Left hindlimb (tissue), 1 donor: Measurements from ENCODE around the gene HBG1.
"Not testable (repeated sequence)": the region's sequence is repeated elsewhere in the genome, so short reads cannot be mapped to it uniquely, and the experiment has no call there.

Experiments used
- DNase-seq: peaks from one replicate; pipeline ENCODE4 v3.0.0-alpha.2; 2018

Gene HBG1

GRCh38 chr11:5276697-5277096, 27.0 kb upstream of the HBG1 start:
- DNase-seq: no peak

- DNase-seq: no peak
Measured at GRCh38 chr11:5275369-5276110, 25.9 kb upstream of the HBG1 start.

DNA sequence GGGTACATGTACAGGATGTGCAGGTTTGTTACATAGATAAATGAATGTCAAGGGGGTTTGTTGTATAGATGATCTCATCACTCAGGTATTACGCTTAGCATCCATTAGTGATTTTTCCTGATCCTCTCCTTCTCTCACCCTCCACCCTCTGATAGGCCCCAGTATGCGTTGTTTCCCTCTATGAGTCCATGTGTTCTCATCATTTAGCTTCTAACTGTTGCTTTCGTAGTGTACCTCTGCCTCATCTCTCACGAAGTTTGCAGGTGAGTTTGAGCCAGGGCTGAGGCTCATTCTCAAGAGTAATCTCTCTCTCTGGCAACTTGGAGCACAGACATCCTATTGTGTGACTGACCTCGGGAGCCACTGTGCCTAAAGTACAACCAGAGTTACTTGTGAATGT, 24.7 kb upstream of the HBG1 start:
- no peak for DNase-seq

- no peak for DNase-seq
Measured at GRCh38 chr11:5272395-5273017, 22.8 kb upstream of the HBG1 start.

GRCh38 chr11:5269715-5270147, 20.1 kb upstream of the HBG1 start, which contains the start of gene HBE1:
Gene HBE1 (minus strand): TSS chr11:5269945. CDS start chr11:5269890, 55 bp downstream.
- DNase-seq: no peak

GRCh38 chr11:5267033-5267563, 17.4 kb upstream of the HBG1 start:
- DNase-seq: no peak

DNA sequence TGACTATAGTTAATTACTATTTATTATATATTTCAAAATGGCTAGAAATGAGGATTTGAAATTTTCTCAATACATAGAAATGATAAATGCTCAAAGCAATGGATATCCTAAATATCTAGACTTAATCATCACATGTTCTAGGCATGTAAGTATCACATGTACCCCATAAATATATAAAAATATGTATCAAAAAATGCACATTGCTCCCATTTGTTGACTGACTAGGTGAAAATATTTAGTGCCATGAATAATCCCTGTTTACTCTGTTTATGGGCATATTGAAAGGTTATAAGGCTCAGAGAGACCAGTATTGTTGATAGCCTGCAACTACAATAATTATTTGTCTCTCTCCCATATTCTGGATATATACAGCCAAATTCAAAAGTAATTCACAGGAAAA, 17.0 kb upstream of the HBG1 start:
- DNase-seq: no peak

- DNase-seq: no peak
Measured at GRCh38 chr11:5265832-5266231, 16.2 kb upstream of the HBG1 start.

DNA sequence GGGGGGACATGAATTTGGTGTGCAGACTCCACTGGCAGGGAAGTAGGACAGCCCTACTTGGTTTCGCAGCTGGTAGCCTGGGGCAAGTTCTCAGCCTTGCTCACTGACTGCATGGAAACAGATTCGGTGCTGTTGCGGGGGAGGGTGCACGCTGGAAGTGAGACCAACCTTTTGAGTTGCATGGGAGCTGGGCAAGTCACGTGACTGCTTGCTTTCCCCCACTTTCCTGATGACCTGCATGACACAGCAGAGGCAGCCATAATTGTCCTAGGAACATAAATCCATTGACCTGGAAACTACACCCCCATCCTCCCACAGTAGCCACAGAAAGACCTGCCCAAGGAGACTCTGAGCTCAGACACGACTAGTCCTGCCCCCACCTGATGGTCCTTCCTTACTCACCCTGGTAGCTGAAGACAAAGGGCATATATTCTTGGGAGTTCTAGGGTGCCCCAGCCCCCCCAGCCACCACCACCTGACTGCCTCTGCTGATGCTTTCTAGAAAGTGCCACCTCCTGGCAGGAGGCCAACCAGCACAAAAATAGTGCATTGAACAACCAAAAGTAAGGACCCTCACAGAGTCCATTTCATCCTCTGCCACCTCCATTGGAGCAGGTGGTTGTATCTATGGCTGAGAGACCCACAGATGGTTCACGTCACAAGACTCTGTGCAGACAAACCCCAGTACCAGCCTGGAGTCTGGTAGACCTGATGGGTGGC, 9.0 kb upstream of the HBG1 start:
- DNase-seq: no peak

- DNase-seq: no peak
Measured at GRCh38 chr11:5257296-5257695, 7.6 kb upstream of the HBG1 start.

DNA sequence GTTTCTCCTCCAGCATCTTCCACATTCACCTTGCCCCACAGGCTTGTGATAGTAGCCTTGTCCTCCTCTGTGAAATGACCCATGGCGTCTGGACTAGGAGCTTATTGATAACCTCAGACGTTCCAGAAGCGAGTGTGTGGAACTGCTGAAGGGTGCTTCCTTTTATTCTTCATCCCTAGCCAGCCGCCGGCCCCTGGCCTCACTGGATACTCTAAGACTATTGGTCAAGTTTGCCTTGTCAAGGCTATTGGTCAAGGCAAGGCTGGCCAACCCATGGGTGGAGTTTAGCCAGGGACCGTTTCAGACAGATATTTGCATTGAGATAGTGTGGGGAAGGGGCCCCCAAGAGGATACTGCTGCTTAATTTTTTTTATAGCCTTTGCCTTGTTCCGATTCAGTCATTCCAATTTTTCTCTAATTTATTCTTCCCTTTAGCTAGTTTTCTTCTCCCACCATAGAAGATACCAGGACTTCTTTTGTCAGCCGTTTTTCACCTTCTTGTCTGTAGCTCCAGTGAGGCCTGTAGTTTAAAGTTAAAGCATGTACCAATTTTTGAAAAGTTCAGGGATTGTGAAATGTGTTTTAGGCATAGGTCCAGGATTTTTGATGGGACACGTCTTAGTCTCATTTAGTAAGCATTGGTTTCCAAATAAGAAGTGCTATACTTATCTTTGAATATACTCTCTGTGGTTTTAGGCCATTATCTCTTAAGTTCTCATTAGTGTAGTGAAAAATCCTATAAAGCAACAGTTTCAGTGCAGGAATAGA, 5.2 kb upstream of the HBG1 start, which contains the start of gene HBG2:
Gene HBG2 (minus strand): TSS at position 136 of the 768 bp plus-strand sequence. CDS start 53 bp downstream, at position 83.
- DNase-seq: not testable (repeated sequence)

GRCh38 chr11:5254023-5254422, 4.4 kb upstream of the HBG1 start:
- not testable (repeated sequence) for DNase-seq

DNA sequence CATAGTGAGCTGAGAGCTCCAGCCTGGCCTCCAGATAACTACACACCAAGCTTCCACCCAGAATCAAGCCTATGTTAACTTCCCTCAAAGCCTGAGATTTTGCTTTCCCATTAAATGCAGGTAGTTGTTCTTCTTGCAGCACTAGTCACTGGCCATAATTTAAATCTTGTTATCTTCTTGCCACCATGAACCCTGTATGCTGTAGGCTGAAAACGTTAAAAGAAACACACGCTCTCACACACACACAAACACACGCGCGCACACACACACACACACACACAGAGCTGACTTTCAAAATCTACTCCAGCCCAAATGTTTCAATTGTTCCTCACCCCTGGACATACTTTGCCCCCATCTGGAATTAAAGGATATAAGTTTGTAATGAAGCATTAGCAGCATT, 3.8 kb upstream of the HBG1 start:
- DNase-seq: not testable (repeated sequence)

GRCh38 chr11:5252919-5253265, 3.2 kb upstream of the HBG1 start:
- no peak for DNase-seq

- no peak for DNase-seq
Measured at GRCh38 chr11:5252192-5252918, 2.7 kb upstream of the HBG1 start.

DNA sequence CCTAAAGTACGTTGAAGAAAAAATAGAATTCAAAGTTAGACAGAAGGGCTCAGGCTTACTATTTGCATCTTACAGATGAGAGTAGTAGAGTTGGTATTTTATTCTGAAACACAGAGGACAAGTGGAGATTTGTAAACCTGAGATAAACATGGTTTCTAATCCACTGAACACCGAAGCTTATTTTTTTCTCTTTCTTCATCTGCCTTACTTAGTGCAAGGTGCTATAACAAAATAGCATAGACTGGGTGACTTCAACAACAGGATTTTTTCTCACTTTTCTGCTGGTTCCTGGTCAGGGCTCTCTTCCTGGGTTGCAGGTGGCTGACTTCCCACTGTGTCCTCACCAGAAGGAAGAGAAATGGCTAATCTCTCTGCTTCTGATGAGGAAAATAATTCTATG, 2.1 kb upstream of the HBG1 start:
- DNase-seq: no peak

DNA sequence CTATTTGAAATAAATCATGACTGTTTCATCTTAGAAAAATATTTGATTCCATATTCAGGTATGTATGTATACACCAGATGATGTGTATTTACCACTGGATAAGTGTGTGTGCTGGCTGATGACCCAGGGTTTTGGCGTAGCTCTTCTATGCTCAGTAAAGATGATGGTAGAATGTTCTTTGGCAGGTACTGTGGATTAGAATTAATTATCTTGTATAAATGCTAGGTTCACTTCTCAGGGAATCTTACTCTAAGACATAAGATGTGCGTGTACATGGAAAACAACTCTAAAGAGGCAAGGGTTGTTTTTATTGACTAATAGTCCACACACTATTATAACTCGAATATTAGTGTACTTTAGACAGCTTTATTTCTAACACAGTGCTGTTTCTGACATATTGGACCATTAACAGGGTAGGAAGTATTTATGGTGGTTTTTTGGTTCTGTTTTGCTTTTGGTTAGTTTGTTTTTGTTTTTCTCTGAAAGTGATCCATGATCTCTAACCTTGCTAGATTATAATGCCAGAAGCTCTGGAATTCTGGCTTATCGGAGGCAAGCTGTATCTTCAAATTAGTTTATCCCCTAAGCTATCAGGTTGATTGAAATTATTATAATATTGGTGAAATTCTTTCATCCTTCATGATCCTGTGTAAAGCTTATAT, 1.0 kb upstream of the HBG1 start:
- no peak for DNase-seq

DNA sequence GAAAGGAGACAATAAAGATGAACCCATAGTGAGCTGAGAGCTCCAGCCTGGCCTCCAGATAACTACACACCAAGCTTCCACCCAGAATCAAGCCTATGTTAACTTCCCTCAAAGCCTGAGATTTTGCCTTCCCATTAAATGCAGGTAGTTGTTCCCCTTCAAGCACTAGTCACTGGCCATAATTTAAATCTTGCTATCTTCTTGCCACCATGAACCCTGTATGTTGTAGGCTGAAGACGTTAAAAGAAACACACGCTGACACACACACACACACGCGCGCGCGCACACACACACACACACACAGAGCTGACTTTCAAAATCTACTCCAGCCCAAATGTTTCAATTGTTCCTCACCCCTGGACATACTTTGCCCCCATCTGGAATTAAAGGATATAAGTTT, 1.2 kb downstream of the HBG1 start:
- DNase-seq: not testable (repeated sequence)

DNA sequence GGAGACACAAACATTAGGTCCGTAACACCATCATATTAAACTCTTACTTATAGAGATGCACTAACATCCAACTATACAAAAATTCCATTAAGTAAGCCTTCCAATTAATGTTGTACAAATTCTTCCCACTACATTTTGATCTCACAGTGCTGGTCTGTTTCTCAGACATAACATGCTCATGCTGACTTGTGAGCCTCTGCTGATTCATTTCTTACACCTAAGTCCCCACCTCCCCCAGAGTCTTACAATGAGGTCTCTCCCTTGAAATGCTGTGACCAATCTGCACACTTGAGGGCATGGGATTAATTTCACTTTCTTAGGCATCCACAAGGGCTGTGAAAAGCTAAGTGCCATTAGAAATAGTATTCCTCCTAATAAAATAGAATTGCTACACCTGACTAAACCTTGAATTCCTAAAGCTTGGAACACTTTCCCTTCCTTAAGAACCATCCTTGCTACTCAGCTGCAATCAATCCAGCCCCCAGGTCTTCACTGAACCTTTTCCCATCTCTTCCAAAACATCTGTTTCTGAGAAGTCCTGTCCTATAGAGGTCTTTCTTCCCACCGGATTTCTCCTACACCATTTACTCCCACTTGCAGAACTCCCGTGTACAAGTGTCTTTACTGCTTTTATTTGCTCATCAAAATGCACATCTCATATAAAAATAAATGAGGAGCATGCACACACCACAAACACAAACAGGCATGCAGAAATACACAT, 2.0 kb downstream of the HBG1 start:
- no peak for DNase-seq

GRCh38 chr11:5246772-5247471, 2.7 kb downstream of the HBG1 start:
- DNase-seq: no peak
